ENCODE measurements around the gene AK8.

DNA sequence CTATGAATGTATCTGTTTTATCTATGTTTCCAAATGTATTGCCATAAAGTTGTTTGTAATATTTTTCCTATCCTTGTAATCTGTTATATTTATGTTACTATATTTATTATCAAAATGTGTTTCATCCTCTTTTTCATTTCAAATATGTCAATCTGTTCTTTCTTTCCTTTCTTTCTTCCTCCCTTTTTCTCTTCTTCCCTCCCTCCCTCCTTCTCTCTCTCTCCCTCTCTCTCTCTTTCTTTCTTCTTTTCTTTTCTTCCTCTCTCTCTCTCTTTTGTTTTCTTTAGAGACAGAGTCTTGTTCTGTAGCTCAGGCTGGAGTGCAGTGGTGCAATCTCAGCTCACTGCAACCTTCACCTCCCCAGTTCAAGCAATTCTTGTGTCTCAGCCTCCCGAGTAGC, 116.5 kb downstream of the AK8 start:
- TF ChIP-seq GABPA (IDR thresholded peaks at IDR 0.05; ENCODE audit: low read depth) (no peak), POLR2AphosphoS5 (IDR thresholded peaks at IDR 0.05; ENCODE audit: low read depth, low read length) (no peak), YY1 (IDR thresholded peaks at IDR 0.05; ENCODE audit: low read depth) (no peak), TCF12 (IDR thresholded peaks at IDR 0.05) (no peak), SMC3 (IDR thresholded peaks at IDR 0.05; ENCODE audit: low read depth, low read length) (no peak), FOXJ3 (CRISPR knock-in tag; IDR thresholded peaks at IDR 0.05) (no peak), CHD2 (IDR thresholded peaks at IDR 0.05; ENCODE audit: low read length, partially characterized antibody) (no peak), EZH2phosphoT487 (IDR thresholded peaks at IDR 0.05; ENCODE audit: borderline replicate concordance, low read depth) (no peak), JUND (IDR thresholded peaks at IDR 0.05) (no peak), USF1 (IDR thresholded peaks at IDR 0.05; ENCODE audit: borderline replicate concordance, low read depth) (no peak), MXI1 (IDR thresholded peaks at IDR 0.05; ENCODE audit: low read depth, low read length) (no peak)
- TF ChIP-seq, protein P1, sequence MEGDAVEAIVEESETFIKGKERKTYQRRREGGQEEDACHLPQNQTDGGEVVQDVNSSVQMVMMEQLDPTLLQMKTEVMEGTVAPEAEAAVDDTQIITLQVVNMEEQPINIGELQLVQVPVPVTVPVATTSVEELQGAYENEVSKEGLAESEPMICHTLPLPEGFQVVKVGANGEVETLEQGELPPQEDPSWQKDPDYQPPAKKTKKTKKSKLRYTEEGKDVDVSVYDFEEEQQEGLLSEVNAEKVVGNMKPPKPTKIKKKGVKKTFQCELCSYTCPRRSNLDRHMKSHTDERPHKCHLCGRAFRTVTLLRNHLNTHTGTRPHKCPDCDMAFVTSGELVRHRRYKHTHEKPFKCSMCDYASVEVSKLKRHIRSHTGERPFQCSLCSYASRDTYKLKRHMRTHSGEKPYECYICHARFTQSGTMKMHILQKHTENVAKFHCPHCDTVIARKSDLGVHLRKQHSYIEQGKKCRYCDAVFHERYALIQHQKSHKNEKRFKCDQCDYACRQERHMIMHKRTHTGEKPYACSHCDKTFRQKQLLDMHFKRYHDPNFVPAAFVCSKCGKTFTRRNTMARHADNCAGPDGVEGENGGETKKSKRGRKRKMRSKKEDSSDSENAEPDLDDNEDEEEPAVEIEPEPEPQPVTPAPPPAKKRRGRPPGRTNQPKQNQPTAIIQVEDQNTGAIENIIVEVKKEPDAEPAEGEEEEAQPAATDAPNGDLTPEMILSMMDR (IDR thresholded peaks at IDR 0.05) = no peak
- TF ChIP-seq, protein P2, sequence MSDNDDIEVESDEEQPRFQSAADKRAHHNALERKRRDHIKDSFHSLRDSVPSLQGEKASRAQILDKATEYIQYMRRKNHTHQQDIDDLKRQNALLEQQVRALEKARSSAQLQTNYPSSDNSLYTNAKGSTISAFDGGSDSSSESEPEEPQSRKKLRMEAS (IDR thresholded peaks at IDR 0.05; ENCODE audit: low read depth) = no peak
